IMR-90 (cell line): Measurements from ENCODE around the gene LDAH. TPM values are rescaled to one million over a fixed set of nuclear protein-coding genes. Genes with fewer than 3 reads are reported as not detected.

Source experiments
- ATAC-seq: fragments of 200-7000 bp; cut with Tn5 transposase; 2 replicates; pipeline ENCODE4 v1.9.1; 2020; ENCODE audit warnings: low read depth, mild to moderate bottlenecking, moderate library complexity
- BruUV-seq: library from RNA; stranded (reverse); fragments of 400-500 nt; replicated peaks from 2 replicates; lab custom pipeline; 2021; lab: Mats Ljungman, UMichigan
- CTCF ChIA-PET: fragments of 300-600 bp; formaldehyde crosslinking; extraction: SDS; loops from one replicate; lab custom pipeline; 2021; ENCODE audit warnings: antibody characterized with exemption; lab: Yijun Ruan, JAX
- POLR2A ChIA-PET: fragments of 300-600 bp; sonication (Branson Sonifier 250); formaldehyde crosslinking; loops from one replicate; lab custom pipeline; 2022; ENCODE audit warnings: antibody characterized with exemption; ENCODE audit not compliant: unreplicated experiment; lab: Charles Lee
- DNase-seq: peaks from one replicate; pipeline ENCODE4 v3.0.0; 2013
- H2AFZ ChIP-seq: replicated peaks from 2 replicates; pipeline ENCODE3; 2013; ENCODE audit warnings: low read length, mild to moderate bottlenecking; ENCODE audit not compliant: poor library complexity
- H2AK5ac ChIP-seq: 2 replicates; pipeline ENCODE4 v1.6.1; 2013; ENCODE audit warnings: low read depth, low read length, inconsistent platforms
- H2AK9ac ChIP-seq: replicated peaks from 2 replicates; pipeline ENCODE3; 2013; ENCODE audit warnings: mild to moderate bottlenecking, low read depth, low read length, moderate library complexity; ENCODE audit not compliant: poor library complexity
- H2BK120ac ChIP-seq: 2 replicates; pipeline ENCODE4 v1.6.1; 2013; ENCODE audit warnings: low read depth, low read length, inconsistent platforms
- H2BK15ac ChIP-seq: 3 replicates; pipeline ENCODE4 v1.6.1; 2013; ENCODE audit warnings: low read depth, low read length, inconsistent platforms
- H2BK20ac ChIP-seq: 2 replicates; pipeline ENCODE4 v1.6.1; 2013; ENCODE audit warnings: low read depth, mild to moderate bottlenecking, inconsistent platforms, low read length, moderate library complexity
- H2BK5ac ChIP-seq: 2 replicates; pipeline ENCODE4 v1.6.1; 2013; ENCODE audit warnings: mild to moderate bottlenecking, low read depth, low read length, inconsistent platforms; ENCODE audit not compliant: poor library complexity, severe bottlenecking
- H3K14ac ChIP-seq: replicated peaks from 2 replicates; pipeline ENCODE4 v1.6.1; 2013; ENCODE audit warnings: low read depth, low read length, inconsistent platforms
- H3K18ac ChIP-seq: 2 replicates; pipeline ENCODE4 v1.6.1; 2013; ENCODE audit warnings: low read depth, low read length, control low read depth
- H3K23ac ChIP-seq: 2 replicates; pipeline ENCODE4 v1.6.1; 2013; ENCODE audit warnings: low read depth, low read length, inconsistent platforms
- H3K27ac ChIP-seq: 2 replicates; pipeline ENCODE4 v1.5.1; 2013; ENCODE audit warnings: mild to moderate bottlenecking, control low read depth, low read length; ENCODE audit not compliant: insufficient read depth
- H3K27me3 ChIP-seq: 2 replicates; pipeline ENCODE4 v1.6.1; 2013; ENCODE audit warnings: low read length; ENCODE audit not compliant: control insufficient read depth, insufficient read depth
- H3K36me3 ChIP-seq: 2 replicates; pipeline ENCODE4 v1.6.1; 2013; ENCODE audit warnings: low read length, mixed read lengths; ENCODE audit not compliant: control insufficient read depth, insufficient read depth
- H3K4ac ChIP-seq: 2 replicates; pipeline ENCODE4 v1.6.1; 2013; ENCODE audit warnings: low read depth, low read length, inconsistent platforms
- H3K4me1 ChIP-seq: 2 replicates; pipeline ENCODE4 v1.6.1; 2013; ENCODE audit warnings: low read length, mixed read lengths; ENCODE audit not compliant: control insufficient read depth, insufficient read depth
- H3K4me2 ChIP-seq: 2 replicates; pipeline ENCODE4 v1.6.1; 2013; ENCODE audit warnings: low read depth, mild to moderate bottlenecking, control low read depth, low read length, moderate library complexity
- H3K4me3 ChIP-seq: 2 replicates; pipeline ENCODE4 v1.5.1; 2013; ENCODE audit warnings: low read depth, mild to moderate bottlenecking, control low read depth, low read length, moderate library complexity; ENCODE audit not compliant: insufficient read depth
- H3K56ac ChIP-seq: 2 replicates; pipeline ENCODE4 v1.6.1; 2013; ENCODE audit warnings: low read length, inconsistent platforms; ENCODE audit not compliant: insufficient read depth; ENCODE audit errors: extremely low read depth
- H3K79me1 ChIP-seq, 2 experiments: 2 replicates each; pipeline ENCODE4 v1.6.1; 2013; ENCODE audit warnings: low read length in 2 of 2, inconsistent platforms in 1 of 2, low read depth in 1 of 2
- H3K9ac ChIP-seq: 2 replicates; pipeline ENCODE4 v1.6.1; 2013; ENCODE audit warnings: low read depth, low read length, control low read depth
- H3K9me1 ChIP-seq: 2 replicates; pipeline ENCODE4 v1.6.1; 2013; ENCODE audit warnings: low read length, inconsistent platforms; ENCODE audit not compliant: insufficient read depth
- H3K9me3 ChIP-seq: 2 replicates; pipeline ENCODE4 v1.6.1; 2013; ENCODE audit warnings: low read length; ENCODE audit not compliant: control insufficient read depth, insufficient read depth
- H4K20me1 ChIP-seq: 2 replicates; pipeline ENCODE4 v1.6.1; 2013; ENCODE audit warnings: low read length, inconsistent platforms; ENCODE audit not compliant: insufficient read depth
- H4K5ac ChIP-seq: 2 replicates; pipeline ENCODE4 v1.6.1; 2013; ENCODE audit warnings: mild to moderate bottlenecking, low read depth, low read length, control low read depth
- H4K8ac ChIP-seq, 2 experiments: 2 replicates each; pipeline ENCODE4 v1.6.1; 2013; ENCODE audit warnings: low read depth in 2 of 2, low read length in 2 of 2, control low read depth in 1 of 2, inconsistent platforms in 1 of 2
- H4K91ac ChIP-seq: 2 replicates; pipeline ENCODE4 v1.6.1; 2013; ENCODE audit warnings: low read depth, low read length, inconsistent platforms; ENCODE audit not compliant: insufficient read depth
- BHLHE40 ChIP-seq: fragments of 150-350 bp; IDR thresholded peaks from 2 replicates; pipeline ENCODE4 v1.6.1; 2016; ENCODE audit warnings: mild to moderate bottlenecking, low read depth, low read length
- CEBPB ChIP-seq: IDR thresholded peaks from 2 replicates; pipeline ENCODE4 v1.6.1; 2012; ENCODE audit warnings: low read depth, low read length, improper control_type of control experiment
- CHD1 ChIP-seq: IDR thresholded peaks from 2 replicates; pipeline ENCODE4 v1.6.1; 2012; ENCODE audit warnings: low read depth, low read length, improper control_type of control experiment
- CTCF ChIP-seq: conservative IDR thresholded peaks from 2 replicates; pipeline ENCODE4 v1.5.1; 2012; ENCODE audit warnings: mild to moderate bottlenecking, low read depth, low read length, improper control_type of control experiment
- ELK1 ChIP-seq: fragments of 150-350 bp; IDR thresholded peaks from 2 replicates; pipeline ENCODE4 v1.6.1; 2016; ENCODE audit warnings: low read depth, mild to moderate bottlenecking, low read length, moderate library complexity, borderline replicate concordance
- FOS ChIP-seq: fragments of 150-350 bp; IDR thresholded peaks from 2 replicates; pipeline ENCODE4 v1.6.1; 2016; ENCODE audit warnings: low read depth, low read length
- MAFK ChIP-seq: IDR thresholded peaks from 2 replicates; pipeline ENCODE4 v1.6.1; 2012; ENCODE audit warnings: low read depth, low read length, improper control_type of control experiment
- MAZ ChIP-seq: IDR thresholded peaks from 2 replicates; pipeline ENCODE4 v1.6.1; 2012; ENCODE audit warnings: low read depth, mild to moderate bottlenecking, low read length, improper control_type of control experiment, moderate library complexity, borderline replicate concordance
- MXI1 ChIP-seq: IDR thresholded peaks from 2 replicates; pipeline ENCODE4 v1.6.1; 2012; ENCODE audit warnings: low read depth, mild to moderate bottlenecking, low read length, moderate library complexity, borderline replicate concordance
- NFE2L2 ChIP-seq: fragments of 150-350 bp; IDR thresholded peaks from 2 replicates; pipeline ENCODE4 v1.6.1; 2016; ENCODE audit warnings: low read depth, mild to moderate bottlenecking, low read length
- POLR2A ChIP-seq: IDR thresholded peaks from 2 replicates; pipeline ENCODE4 v1.6.1; 2012; ENCODE audit warnings: mild to moderate bottlenecking, low read depth, low read length
- RAD21 ChIP-seq: IDR thresholded peaks from 2 replicates; pipeline ENCODE4 v1.6.1; 2012; ENCODE audit warnings: low read length, improper control_type of control experiment
- RCOR1 ChIP-seq: IDR thresholded peaks from 2 replicates; pipeline ENCODE4 v1.6.1; 2012; ENCODE audit warnings: mild to moderate bottlenecking, low read length, improper control_type of control experiment; ENCODE audit not compliant: insufficient replicate concordance
- RFX5 ChIP-seq: IDR thresholded peaks from 2 replicates; pipeline ENCODE4 v1.8.0; 2012; ENCODE audit warnings: low read depth, mild to moderate bottlenecking, low read length, moderate library complexity
- SMC3 ChIP-seq: fragments of 150-350 bp; IDR thresholded peaks from 2 replicates; pipeline ENCODE4 v1.6.1; 2016; ENCODE audit warnings: low read depth, mild to moderate bottlenecking, antibody characterized with exemption, low read length, moderate library complexity
- USF2 ChIP-seq: fragments of 150-350 bp; IDR thresholded peaks from 2 replicates; pipeline ENCODE4 v1.6.1; 2017; ENCODE audit warnings: mild to moderate bottlenecking, antibody characterized with exemption, low read length, low read depth
- WGBS, 2 experiments: methylation state at CpG; one replicate each; pipeline versions ENCODE4 v1.1.5 to v1.1.7; 2013; ENCODE audit warnings: missing lambda C conversion rate in 2 of 2; ENCODE audit not compliant: insufficient read length in 1 of 2; ENCODE audit errors: extremely low coverage in 2 of 2; 5-methylcytosine and 5-hydroxymethylcytosine counted together
- dilution Hi-C: fragments of 300-500 bp; cut with HindIII; formaldehyde crosslinking; loops from one replicate; pipeline ENCODE4 v1.14.3; 2018; ENCODE audit warnings: low sequenced_read_pairs; ENCODE audit not compliant: unreplicated experiment
- in situ Hi-C: fragments of 300-500 bp; cut with MboI; formaldehyde crosslinking; loops from 3 replicates; pipeline ENCODE4 v1.14.3; 2019; ENCODE audit warnings: low sequenced_read_pairs, inconsistent platforms, mixed read lengths
- intact Hi-C: fragments of 100-400 bp; cut with micrococcal nuclease; formaldehyde crosslinking; loops from 2 replicates; pipeline ENCODE4 v1.10.0; 2022
- polyA plus RNA-seq, 3 experiments: library from polyadenylated mRNA; depleted of rRNA; stranded (reverse); fragments of >200 nt; gene quantifications; 2 replicates each; pipeline ENCODE4 v1.2.3, GENCODE V29; 2012; ENCODE audit warnings: low replicate concordance in 1 of 3
- total RNA-seq: library from RNA; depleted of rRNA; stranded (reverse); fragments of >200 nt; gene quantifications from 2 replicates; pipeline ENCODE4 v1.2.3, GENCODE V29; 2012

LDAH gene
- total and polyA plus RNA-seq, 2 of the 4 experiments (the other 2 are of a cell fraction), result 12.1 to 31.7 TPM

GRCh38 chr2:20806286-20806685 is 16.6 kb downstream of the LDAH start:
- Histone ChIP-seq H2BK20ac (no peak overlapping the region), H3K23ac (no peak overlapping the region), H3K56ac (no peak overlapping the region), H3K9ac (no peak overlapping the region), H4K5ac (no peak overlapping the region), H2AK5ac (no peak overlapping the region), H3K4me3 (no peak overlapping the region), H2BK15ac (no peak overlapping the region), H3K4me1 (no peaks in the 10 kb centered on the region), H4K20me1 (peaks cover 4% of the 10 kb centered on the region; the same call in 1 of the 2 replicates), H3K79me1 (peaks cover 0 to 4% of the 10 kb centered on the region in 2 experiments; a peak in 2 of 4 replicates), H2AK9ac (no peak overlapping the region), H3K36me3 (no peaks in the 10 kb centered on the region), H3K18ac (no peak overlapping the region), H3K4ac (no peak overlapping the region), H4K91ac (no peak overlapping the region), H3K9me1 (peaks cover 3% of the 10 kb centered on the region; the same call in 1 of the 2 replicates), H3K9me3 (no peaks in the 10 kb centered on the region), H4K8ac (no peak overlapping the region), H2AFZ (no peak overlapping the region), H3K27me3 (no peaks in the 10 kb centered on the region), H3K27ac (no peak overlapping the region), H2BK5ac (no peak overlapping the region), H2BK120ac (no peak overlapping the region), H3K14ac (no peak overlapping the region), H3K4me2 (no peak overlapping the region)
- TF ChIP-seq RAD21 (no peak), SMC3 (no peak), CTCF (no peak), USF2 (no peak), BHLHE40 (no peak), RFX5 (no peak), FOS (no peak), MAFK (no peak), CHD1 (no peak), RCOR1 (no peak), POLR2A (no peak), ELK1 (no peak), MAZ (no peak), NFE2L2 (no peak), CEBPB (no peak), MXI1 (no peak)
- CTCF ChIA-PET, result no interaction called here
- in situ Hi-C loops (no loop called here), dilution Hi-C loops (no loop called here), intact Hi-C loops (no loop called here)
- WGBS, 2 experiments, result no CpG with 5 or more reads among the region's 1 CpG
- ATAC-seq, result no peak
- POLR2A ChIA-PET, result no interaction called here
- no TSS peak for BruUV-seq
- DNase-seq, result no peak
